WTC11 (cell line): Measurements from ENCODE around the gene COL3A1. TPM values are rescaled to one million over a fixed set of nuclear protein-coding genes. Genes with fewer than 3 reads are reported as not detected.

Source experiments
- ATAC-seq: fragments of 200-7000 bp; cut with Tn5 transposase; 2 replicates; pipeline ENCODE4 v1.10.0; 2021; ENCODE audit warnings: mild to moderate bottlenecking, moderate library complexity
- CTCF ChIA-PET: fragments of 300-600 bp; sonication (Branson Sonifier 250); formaldehyde crosslinking; loops from one replicate; lab custom pipeline; 2021; ENCODE audit warnings: antibody characterized with exemption; lab: Charles Lee
- POLR2A ChIA-PET: fragments of 350-600 bp; sonication (Branson Sonifier 250); formaldehyde crosslinking; loops from one replicate; lab custom pipeline; 2021; ENCODE audit warnings: antibody characterized with exemption; lab: Charles Lee
- DNase-seq: peaks from one replicate; pipeline ENCODE4 v3.0.0; 2021; ENCODE audit warnings: low spot score
- H3K27ac Mint-ChIP-seq: 2 replicates; pipeline ENCODE4 v1.8.0; 2021; ENCODE audit warnings: mixed read lengths
- H3K27me3 Mint-ChIP-seq: 2 replicates; pipeline ENCODE4 v1.8.0; 2021; ENCODE audit warnings: low read depth, mild to moderate bottlenecking, moderate library complexity, mixed read lengths
- H3K36me3 Mint-ChIP-seq: 2 replicates; pipeline ENCODE4 v1.8.0; 2021; ENCODE audit warnings: mixed read lengths
- H3K4me1 Mint-ChIP-seq: 2 replicates; pipeline ENCODE4 v1.8.0; 2022; ENCODE audit warnings: mixed read lengths
- H3K4me3 Mint-ChIP-seq: 2 replicates; pipeline ENCODE4 v1.8.0; 2021; ENCODE audit warnings: mild to moderate bottlenecking, moderate library complexity, mixed read lengths
- H3K9me3 Mint-ChIP-seq: 2 replicates; pipeline ENCODE4 v1.8.0; 2021; ENCODE audit warnings: mixed read lengths
- AR ChIP-seq: fragments of 250-450 bp; sonication (Bioruptor Pico); IDR thresholded peaks from 2 replicates; pipeline ENCODE4 v1.9.0; 2021; ENCODE audit warnings: mild to moderate bottlenecking
- ATF3 ChIP-seq: sonication (generic); formaldehyde crosslinking; conservative IDR thresholded peaks from 2 replicates; pipeline ENCODE4 v1.8.1; 2022; ENCODE audit warnings: mild to moderate bottlenecking, missing genetic modification reagents
- CTCF ChIP-seq: fragments of 200-600 bp; IDR thresholded peaks from 2 replicates; pipeline ENCODE4 v1.8.0; 2022; ENCODE audit warnings: antibody characterized with exemption
- E2F5 ChIP-seq: sonication (generic); formaldehyde crosslinking; IDR thresholded peaks from 2 replicates; pipeline ENCODE4 v1.8.1; 2022; ENCODE audit warnings: mild to moderate bottlenecking, moderate library complexity, missing genetic modification reagents
- ERG ChIP-seq: fragments of 250-450 bp; sonication (Bioruptor Pico); IDR thresholded peaks from 2 replicates; pipeline ENCODE4 v1.8.0; 2021; ENCODE audit warnings: mild to moderate bottlenecking
- FOXJ3 ChIP-seq: sonication (generic); formaldehyde crosslinking; IDR thresholded peaks from 2 replicates; pipeline ENCODE4 v1.9.0; 2021; ENCODE audit warnings: missing genetic modification reagents, mild to moderate bottlenecking, borderline replicate concordance
- MLX ChIP-seq: sonication (generic); formaldehyde crosslinking; IDR thresholded peaks from 2 replicates; pipeline ENCODE4 v1.8.1; 2023; ENCODE audit warnings: mild to moderate bottlenecking, missing genetic modification reagents, moderate library complexity
- MYBL2 ChIP-seq: sonication (generic); formaldehyde crosslinking; IDR thresholded peaks from 2 replicates; pipeline ENCODE4 v1.8.1; 2023; ENCODE audit warnings: mild to moderate bottlenecking, moderate library complexity, missing genetic modification reagents
- NR2C2 ChIP-seq: sonication (generic); formaldehyde crosslinking; IDR thresholded peaks from 2 replicates; pipeline ENCODE4 v1.8.0; 2022; ENCODE audit warnings: mild to moderate bottlenecking, missing genetic modification reagents
- RELA ChIP-seq: sonication (generic); formaldehyde crosslinking; IDR thresholded peaks from 2 replicates; pipeline ENCODE4 v1.8.1; 2022; ENCODE audit warnings: missing genetic modification reagents, mild to moderate bottlenecking, borderline replicate concordance
- TP53 ChIP-seq: sonication (generic); formaldehyde crosslinking; IDR thresholded peaks from 2 replicates; pipeline ENCODE4 v1.8.1; 2023; ENCODE audit warnings: mild to moderate bottlenecking, missing genetic modification reagents
- ZNF232 ChIP-seq: sonication (generic); formaldehyde crosslinking; IDR thresholded peaks from 2 replicates; pipeline ENCODE4 v1.8.0; 2022; ENCODE audit warnings: mild to moderate bottlenecking, missing genetic modification reagents
- ZNF425 ChIP-seq: fragments of 250-450 bp; sonication (Bioruptor Pico); conservative IDR thresholded peaks from 2 replicates; pipeline ENCODE4 v1.9.0; 2021; ENCODE audit warnings: mild to moderate bottlenecking
- ZNF671 ChIP-seq: fragments of 250-450 bp; sonication (Bioruptor Pico); IDR thresholded peaks from 2 replicates; pipeline ENCODE4 v1.8.0; 2021; ENCODE audit warnings: mild to moderate bottlenecking
- total RNA-seq: library from RNA; stranded (reverse); gene quantifications from 3 replicates; pipeline ENCODE4 v1.2.3, GENCODE V29; 2021

The COL3A1 gene
- total RNA-seq, 1 experiment from 2014 or later = 0.61 TPM

- Mint-ChIP-seq H3K27me3 (no peaks in the 10 kb centered on the region; the same call in 1 of the 2 replicates), H3K4me1 (no peaks in the 10 kb centered on the region), H3K27ac (no peak overlapping the region), H3K4me3 (no peak overlapping the region), H3K36me3 (no peaks in the 10 kb centered on the region), H3K9me3 (no peaks in the 10 kb centered on the region)
- ATAC-seq = peak; percentile 96
- TF ChIP-seq E2F5 (CRISPR knock-in tag) (no peak), CTCF (peak; percentile 44)
- ChIA-PET CTCF (no interaction called here), POLR2A (no interaction called here)
- DNase-seq = peak; percentile 37
Observed at GRCh38 chr2:189024901-189025618, 50.9 kb downstream of the COL3A1 start.

GRCh38 chr2:189037518-189037917 is 63.3 kb downstream of the COL3A1 start:
- no peak for ATAC-seq
- ChIA-PET CTCF (no interaction called here), POLR2A (no interaction called here)
- Mint-ChIP-seq H3K27ac (no peak overlapping the region), H3K4me3 (no peak overlapping the region), H3K36me3 (0 out of 2 replicates have a peak, but pooled peaks cover 3% of the 10 kb centered on the region), H3K9me3 (no peaks in the 10 kb centered on the region), H3K27me3 (no peaks in the 10 kb centered on the region), H3K4me1 (no peaks in the 10 kb centered on the region)
- no peak for DNase-seq
- TF ChIP-seq MYBL2 (CRISPR knock-in tag) (no peak), ATF3 (CRISPR knock-in tag) (no peak), ERG (CRISPR knock-in tag) (no peak), ZNF232 (CRISPR knock-in tag) (no peak), ZNF425 (CRISPR knock-in tag) (no peak), NR2C2 (CRISPR knock-in tag) (no peak), TP53 (CRISPR knock-in tag) (no peak), FOXJ3 (CRISPR knock-in tag) (no peak), RELA (CRISPR knock-in tag) (no peak), ZNF671 (CRISPR knock-in tag) (no peak), AR (CRISPR knock-in tag) (no peak), MLX (CRISPR knock-in tag) (no peak)
